Ectodermal cell (in vitro differentiated cells): ENCODE measurements around the gene G6PC1.
"Not testable (repeated sequence)": the region's sequence is repeated elsewhere in the genome, so short reads cannot be mapped to it uniquely, and the experiment has no call there.

Experiments
- H3K27ac ChIP-seq: 2 replicates; pipeline ENCODE4 v1.7.0; 2013; ENCODE audit warnings: mild to moderate bottlenecking, low read depth, low read length; ENCODE audit not compliant: insufficient read depth, poor library complexity, severe bottlenecking
- H3K27me3 ChIP-seq: 2 replicates; pipeline ENCODE4 v1.7.0; 2013; ENCODE audit warnings: mild to moderate bottlenecking, low read length; ENCODE audit not compliant: insufficient read depth, control insufficient read depth, poor library complexity, severe bottlenecking
- H3K36me3 ChIP-seq: one replicate; pipeline ENCODE4 v1.7.0; 2013; ENCODE audit warnings: low read length; ENCODE audit not compliant: control insufficient read depth, insufficient read depth
- H3K4me1 ChIP-seq: one replicate; pipeline ENCODE4 v1.7.0; 2013; ENCODE audit warnings: low read length; ENCODE audit not compliant: control insufficient read depth, insufficient read depth
- H3K4me3 ChIP-seq: 2 replicates; pipeline ENCODE4 v1.7.0; 2013; ENCODE audit warnings: low read depth, low read length, control low read depth; ENCODE audit not compliant: insufficient read depth
- H3K9me3 ChIP-seq: 2 replicates; pipeline ENCODE4 v1.7.0; 2013; ENCODE audit warnings: mild to moderate bottlenecking, low read length, moderate library complexity; ENCODE audit not compliant: control insufficient read depth
- WGBS, 2 experiments: methylation state at CpG; one replicate each; pipeline ENCODE4 v1.1.7; 2013; ENCODE audit warnings: missing lambda C conversion rate in 2 of 2; 5-methylcytosine and 5-hydroxymethylcytosine counted together

Gene G6PC1

GRCh38 chr17:42885806-42886205 is 14.8 kb upstream of the G6PC1 start:
- not testable (repeated sequence) for H3K9me3 ChIP-seq, H3K4me3 ChIP-seq, H3K4me1 ChIP-seq, H3K27me3 ChIP-seq, H3K27ac ChIP-seq, H3K36me3 ChIP-seq
- WGBS, 2 experiments: 92 to 96% methylated on average over 3 of the region's 3 CpGs

GRCh38 chr17:42886283-42887176 is 14.1 kb upstream of the G6PC1 start:
- Histone ChIP-seq H3K27ac (no peak overlapping the region), H3K9me3 (no peaks in the 10 kb centered on the region), H3K36me3 (no peaks in the 10 kb centered on the region), H3K4me1 (peaks cover under 1% of the 10 kb centered on the region), H3K27me3 (no peaks in the 10 kb centered on the region), H3K4me3 (no peak overlapping the region)
- WGBS, 2 experiments: 90 to 93% methylated on average over 14 of the region's 15 CpGs

- Histone ChIP-seq H3K27me3 (no peaks in the 10 kb centered on the region), H3K4me1 (peaks cover 4% of the 10 kb centered on the region), H3K4me3 (no peak overlapping the region), H3K9me3 (no peaks in the 10 kb centered on the region), H3K27ac (no peak overlapping the region), H3K36me3 (no peaks in the 10 kb centered on the region)
- 93 to 94% methylated on average over 7 of the region's 7 CpGs for WGBS, 2 experiments
Measured at GRCh38 chr17:42889809-42890208, 10.8 kb upstream of the G6PC1 start.

- 51 to 53% methylated on average over 10 of the region's 10 CpGs for WGBS, 2 experiments
- Histone ChIP-seq H3K9me3 (no peaks in the 10 kb centered on the region), H3K36me3 (no peaks in the 10 kb centered on the region), H3K27ac (no peak overlapping the region), H3K4me3 (no peak overlapping the region), H3K4me1 (peaks cover 4% of the 10 kb centered on the region), H3K27me3 (no peaks in the 10 kb centered on the region)
Measured at GRCh38 chr17:42891539-42892152, 9.0 kb upstream of the G6PC1 start.

GRCh38 chr17:42893359-42893758 is 7.2 kb upstream of the G6PC1 start:
- 78% methylated on average over 4 of the region's 4 CpGs for WGBS, 2 experiments
- Histone ChIP-seq H3K27me3 (no peaks in the 10 kb centered on the region), H3K9me3 (no peaks in the 10 kb centered on the region), H3K27ac (no peak overlapping the region), H3K36me3 (no peaks in the 10 kb centered on the region), H3K4me3 (no peak overlapping the region), H3K4me1 (peaks cover 4% of the 10 kb centered on the region)

GRCh38 chr17:42894283-42895184 is 6.1 kb upstream of the G6PC1 start:
- Histone ChIP-seq H3K4me3 (no peak overlapping the region), H3K36me3 (no peaks in the 10 kb centered on the region), H3K27ac (no peak overlapping the region), H3K4me1 (peaks cover 4% of the 10 kb centered on the region), H3K27me3 (no peaks in the 10 kb centered on the region), H3K9me3 (no peaks in the 10 kb centered on the region)
- WGBS, 2 experiments: 92 to 93% methylated on average over 12 of the region's 12 CpGs

GRCh38 chr17:42895185-42895555 is 5.4 kb upstream of the G6PC1 start:
- Histone ChIP-seq H3K27me3 (no peaks in the 10 kb centered on the region), H3K4me3 (no peak overlapping the region), H3K4me1 (peaks cover 4% of the 10 kb centered on the region), H3K9me3 (no peaks in the 10 kb centered on the region), H3K36me3 (no peaks in the 10 kb centered on the region), H3K27ac (no peak overlapping the region)
- 78 to 83% methylated on average over 2 of the region's 2 CpGs for WGBS, 2 experiments

- H3K4me3 ChIP-seq: no peak overlapping the region
- 91 to 93% methylated on average over 7 of the region's 7 CpGs for WGBS, 2 experiments
- H3K9me3 ChIP-seq: no peaks in the 10 kb centered on the region
- no peaks in the 10 kb centered on the region for H3K27me3 ChIP-seq
- H3K27ac ChIP-seq: no peak overlapping the region
- no peaks in the 10 kb centered on the region for H3K4me1 ChIP-seq
- H3K36me3 ChIP-seq: no peaks in the 10 kb centered on the region
Measured at GRCh38 chr17:42898147-42898811, 2.3 kb upstream of the G6PC1 start.

- H3K9me3 ChIP-seq: not testable (repeated sequence)
Measured at GRCh38 chr17:42899981-42900380, 618 bp upstream of the G6PC1 start.

More at GRCh38 chr17:42899981-42900380, 618 bp upstream of the G6PC1 start:
- not testable (repeated sequence) for H3K4me3 ChIP-seq, H3K27ac ChIP-seq, H3K36me3 ChIP-seq, H3K27me3 ChIP-seq, H3K4me1 ChIP-seq
- 93 to 95% methylated on average over 3 of the region's 3 CpGs for WGBS, 2 experiments
